GM12865 (cell line): Measurements from ENCODE around the gene TM4SF5.
"Not testable (repeated sequence)": the region's sequence is repeated elsewhere in the genome, so short reads cannot be mapped to it uniquely, and the experiment has no call there.

Experiments
- DNase-seq: peaks from one replicate; pipeline ENCODE4 v3.0.0; 2010; ENCODE audit warnings: low read depth
- H3K4me3 ChIP-seq: 2 replicates; pipeline ENCODE4 v1.5.1; 2011; ENCODE audit warnings: mild to moderate bottlenecking, low read depth, low read length, control low read depth
- TF ChIP-seq, protein P1 (sequence below): IDR thresholded peaks from 2 replicates; pipeline ENCODE4 v1.5.1; 2011; ENCODE audit warnings: low read length, control low read depth, low read depth, inconsistent platforms; ENCODE audit not compliant: insufficient read depth; ENCODE audit errors: missing control alignments

Gene TM4SF5

GRCh38 chr17:4823373-4824089, 51.8 kb downstream of the TM4SF5 start:
- DNase-seq = no peak
- TF ChIP-seq, protein P1, sequence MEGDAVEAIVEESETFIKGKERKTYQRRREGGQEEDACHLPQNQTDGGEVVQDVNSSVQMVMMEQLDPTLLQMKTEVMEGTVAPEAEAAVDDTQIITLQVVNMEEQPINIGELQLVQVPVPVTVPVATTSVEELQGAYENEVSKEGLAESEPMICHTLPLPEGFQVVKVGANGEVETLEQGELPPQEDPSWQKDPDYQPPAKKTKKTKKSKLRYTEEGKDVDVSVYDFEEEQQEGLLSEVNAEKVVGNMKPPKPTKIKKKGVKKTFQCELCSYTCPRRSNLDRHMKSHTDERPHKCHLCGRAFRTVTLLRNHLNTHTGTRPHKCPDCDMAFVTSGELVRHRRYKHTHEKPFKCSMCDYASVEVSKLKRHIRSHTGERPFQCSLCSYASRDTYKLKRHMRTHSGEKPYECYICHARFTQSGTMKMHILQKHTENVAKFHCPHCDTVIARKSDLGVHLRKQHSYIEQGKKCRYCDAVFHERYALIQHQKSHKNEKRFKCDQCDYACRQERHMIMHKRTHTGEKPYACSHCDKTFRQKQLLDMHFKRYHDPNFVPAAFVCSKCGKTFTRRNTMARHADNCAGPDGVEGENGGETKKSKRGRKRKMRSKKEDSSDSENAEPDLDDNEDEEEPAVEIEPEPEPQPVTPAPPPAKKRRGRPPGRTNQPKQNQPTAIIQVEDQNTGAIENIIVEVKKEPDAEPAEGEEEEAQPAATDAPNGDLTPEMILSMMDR = no peak
- no peak overlapping the region for H3K4me3 ChIP-seq

DNA sequence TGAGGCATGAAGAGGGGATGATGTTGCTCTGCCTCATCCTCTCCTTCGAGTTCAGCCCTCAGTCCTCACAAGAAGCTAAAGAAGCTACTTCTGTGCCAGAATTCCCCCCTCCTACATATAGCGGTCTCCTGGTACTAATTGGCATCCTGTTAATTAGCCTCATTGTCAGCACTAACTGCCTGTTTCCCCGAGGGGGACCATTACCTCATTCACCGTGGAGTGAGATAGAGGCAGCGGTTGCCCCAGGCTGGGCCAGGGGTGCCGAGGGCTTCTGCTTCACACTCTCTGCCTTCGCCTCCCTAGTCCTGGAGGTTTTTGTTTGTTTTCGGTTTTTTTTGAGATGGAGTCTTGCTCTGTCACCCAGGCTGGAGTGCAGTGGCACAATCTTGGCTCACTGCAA, 55.7 kb downstream of the TM4SF5 start:
- no peak for DNase-seq
- no peak overlapping the region for H3K4me3 ChIP-seq
- TF ChIP-seq, protein P1 = no peak

GRCh38 chr17:4832829-4833177, 61.1 kb downstream of the TM4SF5 start:
- DNase-seq = not testable (repeated sequence)
- H3K4me3 ChIP-seq = peak overlapping the region; percentile 84
